SK-N-MC (cell line): ENCODE results near the gene LY6G5C.

Experiments
- DNase-seq: peaks from one replicate; pipeline ENCODE4 v3.0.0-alpha.2; 2011; ENCODE audit warnings: low read depth, low spot score
- H3K27ac ChIP-seq: fragments of 200-600 bp; sonication (generic); 2 replicates; pipeline ENCODE4 v1.5.1; 2016; ENCODE audit warnings: mixed run types
- H3K36me3 ChIP-seq: fragments of 200-600 bp; sonication (generic); 2 replicates; pipeline ENCODE4 v1.6.1; 2017; ENCODE audit warnings: antibody characterized with exemption, low read length, mixed read lengths; ENCODE audit not compliant: insufficient read depth
- H3K4me3 ChIP-seq: fragments of 200-600 bp; sonication (generic); 2 replicates; pipeline ENCODE4 v1.5.1; 2016
- H3K9ac ChIP-seq: fragments of 200-600 bp; sonication (generic); 2 replicates; pipeline ENCODE4 v1.8.0; 2017; ENCODE audit warnings: mixed run types, mixed read lengths; ENCODE audit not compliant: insufficient read length
- H3K9me3 ChIP-seq: fragments of 200-600 bp; sonication (generic); 2 replicates; pipeline ENCODE4 v1.6.1; 2017; ENCODE audit warnings: low read depth, mild to moderate bottlenecking, antibody characterized with exemption, low read length, moderate library complexity, mixed read lengths
- EZH2 ChIP-seq: fragments of 200-600 bp; sonication (generic); IDR thresholded peaks from one replicate; pipeline ENCODE4 v1.6.1; 2017; ENCODE audit warnings: antibody characterized with exemption
- FOXP2 ChIP-seq: optimal IDR thresholded peaks from 2 replicates; pipeline ENCODE3; 2011; ENCODE audit warnings: mild to moderate bottlenecking, moderate library complexity; ENCODE audit not compliant: insufficient read depth; ENCODE audit errors: extremely low read length, control extremely low read depth
- POLR2AphosphoS5 ChIP-seq: IDR thresholded peaks from 2 replicates; pipeline ENCODE4 v1.6.1; 2012; ENCODE audit warnings: mild to moderate bottlenecking, low read depth, low read length, borderline replicate concordance

LY6G5C gene

DNA sequence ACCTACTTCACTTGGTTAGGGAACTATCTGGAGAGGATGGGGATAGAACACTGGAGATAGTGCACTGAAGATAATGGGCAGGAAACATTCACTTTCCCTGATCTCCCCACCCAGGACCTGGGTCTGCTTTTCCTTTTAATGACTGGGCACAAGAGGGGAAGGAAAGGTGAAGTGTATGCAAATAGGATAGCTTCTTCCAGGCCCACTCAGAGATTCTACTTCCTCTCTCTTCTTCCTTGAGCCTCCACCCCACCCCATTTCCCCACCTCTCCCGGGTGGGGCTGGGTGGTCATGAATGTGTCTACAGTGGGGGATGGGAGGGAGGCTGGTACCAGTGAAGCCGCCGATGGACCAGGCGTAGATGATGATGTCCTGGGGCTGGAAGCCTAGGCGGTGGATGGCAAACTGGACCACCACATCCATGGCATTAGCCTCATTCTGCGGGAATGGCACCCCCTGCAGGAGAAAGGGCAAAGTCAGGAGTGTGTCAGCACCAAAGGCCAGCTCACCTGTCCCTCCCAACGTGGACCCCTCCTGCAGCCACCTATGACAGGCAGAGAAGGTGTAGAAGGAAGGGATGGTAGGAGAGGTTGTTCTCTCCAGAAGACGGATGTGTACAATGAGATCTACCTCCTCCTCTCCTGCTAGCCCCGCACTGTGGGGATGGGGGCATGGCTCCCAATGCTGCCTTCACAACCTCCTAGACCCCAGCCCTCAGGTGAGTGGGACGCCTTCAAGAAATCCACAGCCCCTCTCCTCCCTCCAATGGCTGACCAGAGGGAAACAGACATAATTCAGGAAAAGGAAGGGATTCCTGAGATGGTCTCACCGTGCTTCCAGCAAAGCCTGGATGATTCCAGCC, 8.6 kb upstream of the LY6G5C start:
- TF ChIP-seq POLR2AphosphoS5 (no peak), EZH2 (no peak), FOXP2 (no peak)

DNA sequence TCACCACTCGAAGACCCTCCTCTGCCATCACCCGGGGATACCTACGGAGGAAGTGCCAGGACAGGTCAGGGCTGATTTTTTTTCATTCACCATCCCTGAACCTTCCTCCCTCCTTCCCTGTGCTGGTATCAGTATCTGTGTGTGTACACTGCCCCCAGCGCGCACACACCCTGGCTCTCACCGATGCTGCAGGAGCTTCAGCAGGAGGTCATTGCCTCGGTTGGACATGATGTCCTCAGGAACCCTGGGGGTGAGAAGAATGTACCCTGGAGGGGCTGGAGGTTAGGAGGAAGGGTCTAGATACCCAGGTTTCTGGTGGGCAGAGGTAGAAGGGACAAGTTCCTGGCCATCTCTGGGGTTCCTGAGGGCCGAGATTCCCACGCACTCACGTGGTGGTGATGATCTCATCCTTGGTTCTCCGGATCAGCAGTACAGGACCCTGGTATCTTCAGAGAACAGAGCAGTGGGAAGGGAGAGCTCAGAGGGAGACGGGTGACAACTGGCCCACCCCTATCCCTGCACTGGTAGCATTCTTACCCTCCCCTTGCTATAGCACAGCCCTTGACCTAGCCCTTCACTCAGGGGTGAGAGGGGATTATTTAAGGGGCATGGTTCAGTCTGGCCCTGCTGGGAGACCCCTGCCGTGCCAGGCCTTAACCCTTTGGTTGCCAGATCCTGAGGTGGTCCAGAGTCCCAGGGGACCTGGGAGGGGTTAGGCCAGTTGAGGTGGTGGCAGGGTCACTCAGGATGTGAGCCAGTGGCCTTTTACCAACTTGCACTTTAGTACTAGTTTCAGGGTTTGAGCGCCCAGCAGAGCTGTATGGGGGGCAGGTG, 7.2 kb upstream of the LY6G5C start:
- Histone ChIP-seq H3K9ac (no peak overlapping the region), H3K36me3 (peaks cover 23% of the 10 kb centered on the region; the same call in 1 of the 2 replicates), H3K27ac (no peak overlapping the region), H3K9me3 (no peaks in the 10 kb centered on the region), H3K4me3 (no peak overlapping the region)
- DNase-seq, result no peak
- TF ChIP-seq EZH2 (no peak), FOXP2 (no peak), POLR2AphosphoS5 (no peak)

More for the DNA sequence above, 8.6 kb upstream of the LY6G5C start:
- Histone ChIP-seq H3K36me3 (peaks cover 23% of the 10 kb centered on the region; the same call in 1 of the 2 replicates), H3K9me3 (no peaks in the 10 kb centered on the region), H3K27ac (no peak overlapping the region), H3K4me3 (no peak overlapping the region), H3K9ac (no peak overlapping the region)
- no peak for DNase-seq

DNA sequence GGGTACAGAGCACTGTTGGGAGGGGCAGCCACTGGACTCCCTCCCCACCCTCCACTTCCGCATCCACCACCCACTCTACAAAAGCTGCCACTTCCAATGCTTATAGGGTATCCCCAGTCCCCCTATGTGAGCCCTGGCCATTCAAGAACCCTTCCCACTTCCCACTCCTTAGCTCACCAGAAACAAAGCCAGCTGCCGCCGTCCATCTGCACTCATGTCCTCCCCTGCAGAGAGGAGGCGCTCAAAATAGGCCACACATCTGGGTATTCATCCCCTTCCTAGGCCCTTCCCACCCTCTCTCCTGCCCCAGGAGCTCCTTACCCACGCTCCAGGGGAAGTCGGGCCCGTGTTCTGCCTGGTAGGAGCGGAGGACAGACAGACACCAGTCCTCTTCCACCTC, 6.5 kb upstream of the LY6G5C start:
- no peak overlapping the region for H3K9ac ChIP-seq
- TF ChIP-seq FOXP2 (no peak), POLR2AphosphoS5 (no peak), EZH2 (no peak)
- H3K27ac ChIP-seq, result no peak overlapping the region
- peaks cover 19% of the 10 kb centered on the region; the same call in 1 of the 2 replicates for H3K36me3 ChIP-seq
- H3K4me3 ChIP-seq, result no peak overlapping the region
- H3K9me3 ChIP-seq, result no peaks in the 10 kb centered on the region
- DNase-seq, result no peak

DNA sequence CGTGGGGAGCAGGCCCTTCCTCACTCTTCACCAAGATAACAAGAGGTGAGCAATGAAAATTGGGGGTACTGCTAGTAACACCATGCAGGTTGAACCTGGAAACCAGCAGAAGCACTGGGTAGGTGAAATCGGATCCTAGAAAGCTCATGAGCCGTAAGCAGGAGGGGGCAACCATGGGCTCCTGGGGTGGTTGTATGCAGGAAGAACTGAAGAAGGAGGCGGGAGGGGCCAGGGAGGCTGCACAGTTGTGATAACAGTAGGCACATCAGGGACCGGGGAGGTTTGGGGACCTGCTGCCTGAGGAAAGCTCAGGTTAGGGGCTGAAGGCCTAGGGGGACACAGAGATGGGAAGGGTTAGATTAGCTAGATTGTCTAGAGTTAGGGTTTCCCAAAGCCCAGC, 5.6 kb upstream of the LY6G5C start:
- Histone ChIP-seq H3K4me3 (no peak overlapping the region), H3K36me3 (peaks cover 19% of the 10 kb centered on the region; the same call in 1 of the 2 replicates), H3K9ac (no peak overlapping the region), H3K9me3 (no peaks in the 10 kb centered on the region), H3K27ac (no peak overlapping the region)
- DNase-seq, result no peak
- no peak for TF ChIP-seq POLR2AphosphoS5
- TF ChIP-seq FOXP2, result no peak
- TF ChIP-seq EZH2, result no peak

DNA sequence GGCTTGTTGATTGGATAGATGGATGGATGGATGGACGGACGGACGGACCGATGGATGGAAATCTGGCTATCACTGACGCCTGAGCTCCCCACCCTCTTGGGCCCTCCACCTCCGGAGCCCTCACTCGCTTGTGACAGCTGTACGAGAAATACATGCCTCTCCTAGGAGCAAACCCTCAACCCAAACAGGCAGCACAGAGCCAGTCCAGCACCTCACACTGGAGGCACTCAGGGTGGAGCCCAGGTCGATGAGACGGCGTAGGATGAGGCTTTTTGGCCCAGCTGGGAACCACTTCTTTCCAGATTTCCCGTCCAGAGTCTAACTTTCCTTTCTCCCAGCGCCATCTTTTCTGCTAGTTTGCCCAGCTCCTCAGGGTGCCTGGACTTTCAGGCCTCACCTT, 2.7 kb upstream of the LY6G5C start:
- TF ChIP-seq FOXP2, result no peak
- no peak for TF ChIP-seq POLR2AphosphoS5
- TF ChIP-seq EZH2, result no peak
- Histone ChIP-seq H3K4me3 (no peak overlapping the region), H3K9ac (no peak overlapping the region), H3K36me3 (peaks cover 9% of the 10 kb centered on the region; the same call in 1 of the 2 replicates), H3K9me3 (no peaks in the 10 kb centered on the region), H3K27ac (no peak overlapping the region)
- no peak for DNase-seq

DNA sequence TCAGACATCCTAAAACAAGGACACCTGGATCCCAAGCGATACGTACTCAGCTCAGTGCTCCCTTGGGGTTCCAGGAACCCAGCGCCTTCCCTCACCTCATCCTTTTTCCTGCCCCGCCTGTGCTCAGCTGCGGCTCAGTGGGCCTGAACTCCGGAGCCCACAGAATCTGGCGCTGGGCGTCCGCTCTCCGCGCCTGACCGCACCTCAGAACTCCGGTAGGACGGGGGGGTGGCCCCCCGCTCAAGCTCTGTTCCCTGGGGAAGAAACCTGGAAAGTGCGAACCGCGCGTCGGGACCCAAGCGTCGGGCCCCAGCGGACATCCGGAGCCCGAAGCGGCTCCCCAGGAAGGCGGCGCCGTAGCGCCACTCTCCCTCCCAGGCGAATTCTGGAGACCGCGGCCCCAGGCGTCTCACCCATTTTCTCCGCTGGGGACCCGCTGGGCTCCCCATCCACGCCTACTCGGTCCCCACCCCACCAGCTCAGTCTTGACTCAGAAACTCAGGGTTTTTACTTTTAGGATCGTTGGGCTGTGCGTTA, 336 bp upstream of the LY6G5C start:
- TF ChIP-seq EZH2 (no peak), FOXP2 (no peak), POLR2AphosphoS5 (peak; percentile 26; the same call in 1 of the 2 replicates)
- peak overlapping the region; percentile 50 for H3K9ac ChIP-seq
- peak overlapping the region; percentile 76 for H3K4me3 ChIP-seq
- no peak for DNase-seq
- H3K36me3 ChIP-seq, result no peaks in the 10 kb centered on the region
- no peak overlapping the region for H3K27ac ChIP-seq
- H3K9me3 ChIP-seq, result no peaks in the 10 kb centered on the region

DNA sequence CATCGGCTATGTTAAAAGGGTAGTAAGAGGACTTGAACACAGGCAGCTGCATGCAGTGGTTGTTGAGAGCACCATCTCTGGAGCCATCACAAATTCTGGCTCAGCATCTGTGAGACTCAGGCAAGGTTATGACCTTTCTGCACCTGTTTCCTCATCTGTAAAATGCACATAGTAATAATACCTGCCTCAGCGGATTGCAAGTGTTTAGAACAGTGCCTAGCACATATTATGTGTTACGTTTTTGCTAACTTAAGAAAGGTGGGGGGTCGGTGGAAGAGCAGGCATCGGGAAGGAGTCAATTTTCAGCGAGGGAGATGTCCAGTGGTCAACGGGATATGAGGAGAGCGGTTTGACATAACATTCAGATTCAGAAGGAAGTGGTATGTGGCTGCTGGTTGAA, 2.9 kb downstream of the LY6G5C start:
- no peaks in the 10 kb centered on the region; the same call in 1 of the 2 replicates for H3K36me3 ChIP-seq
- no peak overlapping the region for H3K4me3 ChIP-seq
- H3K27ac ChIP-seq, result no peak overlapping the region
- no peak for TF ChIP-seq FOXP2
- no peak for TF ChIP-seq POLR2AphosphoS5
- TF ChIP-seq EZH2, result no peak
- no peaks in the 10 kb centered on the region for H3K9me3 ChIP-seq
- H3K9ac ChIP-seq, result no peak overlapping the region
- no peak for DNase-seq

DNA sequence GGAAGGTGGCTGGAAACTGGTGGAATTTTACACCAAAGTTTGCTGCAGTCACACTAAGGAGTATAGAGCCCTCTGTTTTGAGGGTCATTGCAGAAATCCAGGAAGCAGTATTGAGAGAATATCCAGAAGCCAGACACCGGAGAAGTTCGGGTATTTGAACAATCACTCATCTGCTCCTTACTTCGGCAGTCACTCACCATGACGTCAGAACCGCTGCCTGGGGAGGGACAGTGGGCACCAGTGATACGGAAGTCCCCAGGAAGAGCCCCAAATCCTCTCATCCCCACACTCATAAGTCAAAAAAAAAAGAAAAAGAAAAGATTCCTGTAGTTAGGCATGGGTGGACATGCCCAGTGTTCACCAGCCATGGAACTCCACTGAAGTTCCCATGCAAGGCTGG, 4.0 kb downstream of the LY6G5C start:
- DNase-seq, result no peak
- TF ChIP-seq EZH2 (no peak), FOXP2 (no peak), POLR2AphosphoS5 (no peak)
- no peak overlapping the region for H3K4me3 ChIP-seq
- no peaks in the 10 kb centered on the region for H3K9me3 ChIP-seq
- H3K9ac ChIP-seq, result no peak overlapping the region
- H3K27ac ChIP-seq, result no peak overlapping the region
- peaks cover 7% of the 10 kb centered on the region; the same call in 1 of the 2 replicates for H3K36me3 ChIP-seq
